Measurements from ENCODE around the gene KCNMA1.

Gene KCNMA1

DNA sequence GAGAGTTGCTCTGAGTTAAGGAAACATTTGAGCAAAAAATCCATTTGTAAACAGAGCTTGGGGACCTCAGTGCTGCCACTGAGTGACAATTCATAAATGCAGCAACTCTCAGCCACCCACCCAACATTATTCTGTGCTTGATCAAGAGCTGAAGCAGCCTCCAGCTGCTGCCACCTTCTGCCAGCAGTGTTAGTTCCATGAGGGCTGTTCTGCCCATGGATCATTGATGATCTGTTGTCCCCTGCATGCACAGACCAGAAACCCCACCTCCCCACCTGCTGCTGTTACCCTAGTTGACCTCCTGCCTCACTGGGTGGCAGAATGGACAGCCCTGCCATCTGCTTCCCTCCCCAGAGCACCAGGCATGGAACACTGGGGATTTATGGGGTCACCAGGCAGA is 305.4 kb downstream of the KCNMA1 start:
- TF ChIP-seq, protein P1, sequence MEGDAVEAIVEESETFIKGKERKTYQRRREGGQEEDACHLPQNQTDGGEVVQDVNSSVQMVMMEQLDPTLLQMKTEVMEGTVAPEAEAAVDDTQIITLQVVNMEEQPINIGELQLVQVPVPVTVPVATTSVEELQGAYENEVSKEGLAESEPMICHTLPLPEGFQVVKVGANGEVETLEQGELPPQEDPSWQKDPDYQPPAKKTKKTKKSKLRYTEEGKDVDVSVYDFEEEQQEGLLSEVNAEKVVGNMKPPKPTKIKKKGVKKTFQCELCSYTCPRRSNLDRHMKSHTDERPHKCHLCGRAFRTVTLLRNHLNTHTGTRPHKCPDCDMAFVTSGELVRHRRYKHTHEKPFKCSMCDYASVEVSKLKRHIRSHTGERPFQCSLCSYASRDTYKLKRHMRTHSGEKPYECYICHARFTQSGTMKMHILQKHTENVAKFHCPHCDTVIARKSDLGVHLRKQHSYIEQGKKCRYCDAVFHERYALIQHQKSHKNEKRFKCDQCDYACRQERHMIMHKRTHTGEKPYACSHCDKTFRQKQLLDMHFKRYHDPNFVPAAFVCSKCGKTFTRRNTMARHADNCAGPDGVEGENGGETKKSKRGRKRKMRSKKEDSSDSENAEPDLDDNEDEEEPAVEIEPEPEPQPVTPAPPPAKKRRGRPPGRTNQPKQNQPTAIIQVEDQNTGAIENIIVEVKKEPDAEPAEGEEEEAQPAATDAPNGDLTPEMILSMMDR (IDR thresholded peaks at IDR 0.05; ENCODE audit: low read depth, low read length) = no peak
- no peak for DNase-seq (ENCODE audit: extremely low read depth, low read depth)

DNA sequence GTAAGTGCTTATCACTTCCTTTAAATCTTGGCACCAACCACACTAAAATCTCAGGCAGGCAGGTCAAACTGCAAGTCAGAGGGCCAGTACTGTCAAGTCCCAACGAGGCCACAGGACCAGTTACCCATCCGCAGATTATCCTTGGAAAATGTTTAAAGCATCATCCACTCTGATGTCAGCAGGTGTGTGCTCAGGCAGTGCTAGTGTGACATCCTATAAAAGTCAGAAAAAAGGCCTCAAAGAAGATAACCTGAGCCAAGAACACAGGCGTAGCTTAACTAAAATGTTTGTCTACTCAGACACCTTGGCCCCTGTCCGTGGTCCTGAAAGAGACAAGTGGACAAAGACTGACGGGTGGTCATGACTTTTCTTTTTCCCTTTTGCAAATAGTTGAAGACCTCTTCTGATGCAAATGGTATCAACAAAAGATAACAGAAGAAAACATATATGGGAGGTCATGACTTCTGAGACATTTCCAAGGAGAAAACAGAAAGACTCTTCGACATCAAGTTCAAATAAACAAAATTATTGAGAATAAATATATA is 309.3 kb downstream of the KCNMA1 start:
- DNase-seq (ENCODE audit: extremely low read depth, low read depth) = no peak
- TF ChIP-seq, protein P1 (IDR thresholded peaks at IDR 0.05; ENCODE audit: low read depth, low read length) = no peak

DNA sequence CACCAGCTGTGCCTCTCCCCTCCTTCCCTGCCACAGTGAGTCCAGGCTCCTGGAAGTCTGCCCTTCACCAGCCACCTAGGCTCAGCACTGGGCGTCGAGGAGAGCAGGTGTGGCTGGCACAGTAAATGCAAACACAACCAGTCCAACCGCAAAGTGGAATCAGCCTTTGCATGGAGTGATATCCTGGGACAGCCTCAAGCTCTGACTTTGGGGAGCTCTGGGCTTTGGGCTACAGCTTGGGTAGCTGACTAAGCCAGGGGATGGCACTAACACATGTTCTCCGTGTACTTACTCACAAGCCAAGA is 312.4 kb downstream of the KCNMA1 start:
- TF ChIP-seq, protein P1 (IDR thresholded peaks at IDR 0.05; ENCODE audit: low read depth, low read length) = no peak
- no peak for DNase-seq (ENCODE audit: extremely low read depth, low read depth)

DNA sequence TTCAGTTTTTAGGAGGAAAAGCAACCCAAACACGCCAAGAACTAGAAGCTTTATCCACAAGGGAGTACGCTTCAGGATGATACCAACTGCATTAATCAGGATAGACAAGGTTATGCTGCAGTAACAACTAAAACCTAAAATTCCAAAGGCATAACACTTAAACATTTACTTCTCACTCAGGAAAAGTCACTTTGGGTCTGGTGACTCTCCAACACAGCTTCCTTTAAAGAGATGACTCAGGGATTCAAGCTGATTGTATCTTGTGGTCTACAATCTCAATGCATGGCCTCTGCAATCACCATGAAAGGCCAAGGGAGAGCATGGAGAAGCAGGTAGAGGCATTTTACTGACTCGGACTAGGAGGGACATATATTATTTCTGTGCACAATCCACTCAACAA is 315.8 kb downstream of the KCNMA1 start:
- no peak for DNase-seq (ENCODE audit: extremely low read depth, low read depth)
- TF ChIP-seq, protein P1 (IDR thresholded peaks at IDR 0.05; ENCODE audit: low read depth, low read length) = no peak

DNA sequence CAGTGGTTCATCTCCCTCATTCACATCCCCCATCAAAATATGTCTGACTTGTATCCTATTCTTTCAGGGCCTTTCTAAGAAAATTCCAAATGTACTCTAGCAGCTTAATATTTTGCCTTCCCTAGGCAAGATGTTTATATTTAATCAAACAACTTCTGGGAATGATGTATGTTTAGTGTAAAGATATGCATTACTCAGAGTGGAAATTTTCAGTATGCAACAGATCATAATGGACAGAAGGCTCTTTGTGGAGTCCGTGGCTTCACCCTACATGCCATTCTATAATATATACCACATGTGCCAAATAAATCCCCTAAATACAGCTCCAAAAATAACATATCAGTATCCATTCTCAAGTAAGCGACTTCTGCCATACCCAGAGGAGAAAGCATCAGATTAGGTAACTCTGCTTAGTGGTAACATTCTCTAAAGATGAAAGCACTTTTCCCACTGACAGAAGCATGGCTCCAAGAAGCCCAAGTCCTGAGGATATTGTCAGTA is 316.6 kb downstream of the KCNMA1 start:
- TF ChIP-seq, protein P1 (IDR thresholded peaks at IDR 0.05; ENCODE audit: low read depth, low read length) = no peak
- peak; percentile 84 for DNase-seq (ENCODE audit: extremely low read depth, low read depth)

DNA sequence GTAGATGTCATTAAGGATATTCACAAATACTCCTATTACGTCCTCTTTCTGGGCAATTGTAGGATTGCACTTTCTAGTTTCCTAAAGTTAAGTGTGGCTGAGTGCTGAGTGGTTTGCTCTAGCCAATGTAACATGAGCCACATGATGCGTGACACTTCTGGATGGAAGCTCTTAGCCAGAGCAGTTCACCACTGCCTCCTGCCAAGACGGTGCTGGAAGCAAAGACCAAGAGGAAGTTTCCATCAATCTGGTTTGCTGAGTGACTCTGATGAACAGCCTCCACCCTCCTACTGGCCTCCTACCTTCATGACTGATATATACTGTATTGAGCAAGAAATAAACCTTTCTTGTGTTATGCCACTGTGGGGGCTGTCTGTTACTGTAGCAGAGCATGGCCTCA is 318.1 kb downstream of the KCNMA1 start:
- peak; percentile 47 for DNase-seq (ENCODE audit: extremely low read depth, low read depth)
- TF ChIP-seq, protein P1 (IDR thresholded peaks at IDR 0.05; ENCODE audit: low read depth, low read length) = no peak; the same call in 1 of the 2 replicates

DNA sequence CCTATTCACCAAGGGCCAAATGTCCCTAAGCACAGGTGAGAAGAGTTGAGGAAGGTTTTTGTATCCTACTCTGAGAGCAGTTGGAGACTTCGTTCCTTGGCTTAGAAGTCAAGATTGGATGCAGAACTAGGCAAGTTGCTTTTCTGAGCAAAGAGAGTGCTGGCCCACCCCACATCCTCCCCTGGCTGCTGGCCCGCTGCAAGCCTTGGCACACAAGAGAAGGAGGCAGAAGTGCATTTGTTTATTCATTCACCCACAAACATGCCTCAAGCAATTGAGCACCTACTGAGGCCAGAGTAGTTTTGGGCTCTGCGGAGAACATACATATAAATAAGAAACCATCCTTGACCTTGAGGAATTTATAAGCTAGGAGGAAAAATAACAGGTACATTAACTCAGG is 318.9 kb downstream of the KCNMA1 start:
- DNase-seq (ENCODE audit: extremely low read depth, low read depth) = no peak
- TF ChIP-seq, protein P1 (IDR thresholded peaks at IDR 0.05; ENCODE audit: low read depth, low read length) = no peak

All from AG09319 (cell line).